Breast epithelium (tissue), 3 donors: ENCODE measurements around the gene STAG1.

Source experiments
- CTCF ChIP-seq, 3 donors: fragments of 450-650 bp; IDR thresholded peaks; one replicate each; pipeline ENCODE4 v1.5.1; 2016 to 2017; ENCODE audit warnings: antibody characterized with exemption in 3 of 3, mild to moderate bottlenecking in 3 of 3, moderate library complexity in 3 of 3
- POLR2A ChIP-seq: fragments of 450-650 bp; IDR thresholded peaks from one replicate; pipeline ENCODE4 v1.6.1; 2016; ENCODE audit warnings: antibody characterized with exemption, mild to moderate bottlenecking, moderate library complexity
- POLR2AphosphoS5 ChIP-seq, 3 donors: sonication (generic); formaldehyde crosslinking; IDR thresholded peaks; one replicate each; pipeline ENCODE4 v1.6.1; 2017; ENCODE audit warnings: antibody characterized with exemption in 3 of 3

GRCh38 chr3:136535906-136536305 lies 216.3 kb downstream of the STAG1 start:
- TF ChIP-seq POLR2A = no peak
- no peak for TF ChIP-seq CTCF (IDR thresholded peaks at IDR 0.05)
- no peak for TF ChIP-seq POLR2AphosphoS5 (IDR thresholded peaks at IDR 0.05)
